Stimulated activated CD8-positive, alpha-beta memory T cell treated with anti-CD3 and anti-CD28 coated beads, Interleukin-7, amount 100 ng/mL, for 4 hours (primary cell): ENCODE data around the gene AMFR.
"Not testable (repeated sequence)": the region's sequence is repeated elsewhere in the genome, so short reads cannot be mapped to it uniquely, and the experiment has no call there.

Experiments used
- DNase-seq, 2 donors: peaks; one replicate each; pipeline ENCODE4 v3.0.0-alpha.2; 2020; ENCODE audit warnings: low read depth in 2 of 2

AMFR gene

GRCh38 chr16:56388209-56388608, 37.1 kb downstream of the AMFR start:
- no peak for DNase-seq

- DNase-seq, result no peak
Observed at GRCh38 chr16:56387396-56387795, 37.9 kb downstream of the AMFR start.

GRCh38 chr16:56384074-56384721, 41.1 kb downstream of the AMFR start:
- no peak for DNase-seq

GRCh38 chr16:56382901-56383355, 42.4 kb downstream of the AMFR start:
- no peak for DNase-seq

GRCh38 chr16:56382459-56382858, 42.9 kb downstream of the AMFR start:
- DNase-seq, result no peak

- not testable (repeated sequence) for DNase-seq
Observed at GRCh38 chr16:56380778-56381485, 44.4 kb downstream of the AMFR start.

GRCh38 chr16:56379044-56379443, 46.3 kb downstream of the AMFR start:
- DNase-seq, result not testable (repeated sequence)

GRCh38 chr16:56375792-56376191, 49.6 kb downstream of the AMFR start:
- not testable (repeated sequence) for DNase-seq

GRCh38 chr16:56373003-56373402, 52.3 kb downstream of the AMFR start:
- no peak for DNase-seq

GRCh38 chr16:56372013-56372634, 53.2 kb downstream of the AMFR start:
- DNase-seq, result no peak

- no peak for DNase-seq
Observed at GRCh38 chr16:56371660-56371937, 53.7 kb downstream of the AMFR start.

- DNase-seq, result no peak
Observed at GRCh38 chr16:56370875-56371659, 54.3 kb downstream of the AMFR start.

- no peak for DNase-seq
Observed at GRCh38 chr16:56370185-56370874, 55.0 kb downstream of the AMFR start.

GRCh38 chr16:56369202-56369601, 56.1 kb downstream of the AMFR start:
- DNase-seq, result no peak

- no peak for DNase-seq
Observed at GRCh38 chr16:56368545-56368944, 56.8 kb downstream of the AMFR start.

- DNase-seq, result no peak
Observed at GRCh38 chr16:56367764-56368163, 57.6 kb downstream of the AMFR start.

- DNase-seq, result no peak
Observed at GRCh38 chr16:56366945-56367344, 58.4 kb downstream of the AMFR start.

GRCh38 chr16:56365552-56365951, 59.8 kb downstream of the AMFR start:
- DNase-seq, result no peak

GRCh38 chr16:56364865-56365264, 60.5 kb downstream of the AMFR start:
- no peak for DNase-seq

- no peak for DNase-seq
Observed at GRCh38 chr16:56363781-56364565, 61.4 kb downstream of the AMFR start.

- no peak for DNase-seq
Observed at GRCh38 chr16:56363181-56363716, 62.1 kb downstream of the AMFR start.
